Ovary (tissue), 9 donors: ENCODE results near the gene HRH2. TPM values are rescaled to one million over a fixed set of nuclear protein-coding genes. Genes with fewer than 3 reads are reported as not detected.

ENCODE experiments used
- DNase-seq, 5 donors: peaks; one replicate each; pipeline ENCODE4 v3.0.0-alpha.2; 2019 to 2020
- H3K27ac ChIP-seq, 2 donors: fragments of 200-600 bp; one replicate each; pipeline versions ENCODE4 v1.5.1 to v1.8.0; 2019 to 2022
- H3K27me3 ChIP-seq: fragments of 200-600 bp; one replicate; pipeline ENCODE4 v1.8.0; 2022
- H3K36me3 ChIP-seq: fragments of 200-600 bp; sonication (generic); one replicate; pipeline ENCODE4 v1.5.1; 2019
- H3K4me1 ChIP-seq: one replicate; pipeline ENCODE4 v1.8.1; 2013; ENCODE audit warnings: mild to moderate bottlenecking, moderate library complexity; ENCODE audit not compliant: insufficient read depth
- H3K4me3 ChIP-seq: fragments of 200-600 bp; sonication (generic); one replicate; pipeline ENCODE4 v1.5.1; 2017
- H3K9me3 ChIP-seq, 2 donors: fragments of 200-600 bp in 1 of 2; sonication (generic) in 1 of 2; one replicate each; pipeline versions ENCODE4 v1.5.1 to v1.8.1; 2013 to 2019; ENCODE audit warnings: mild to moderate bottlenecking in 1 of 2, moderate library complexity in 1 of 2
- EP300 ChIP-seq: sonication (generic); formaldehyde crosslinking; IDR thresholded peaks from one replicate; pipeline ENCODE4 v1.6.1; 2017; ENCODE audit warnings: antibody characterized with exemption
- POLR2A ChIP-seq: fragments of 450-650 bp; IDR thresholded peaks from one replicate; pipeline ENCODE4 v1.6.1; 2017; ENCODE audit warnings: antibody characterized with exemption, mild to moderate bottlenecking, moderate library complexity
- WGBS, 3 donors: extraction: QIAGEN DNeasy Blood & Tissue Kit in 1 of 3; methylation state at CpG; one replicate each; pipeline versions ENCODE4 v1.1.5 to v1.1.7; 2013 to 2017; 5-methylcytosine and 5-hydroxymethylcytosine counted together
- intact Hi-C, 4 donors: fragments of 100-400 bp; cut with DNase I; formaldehyde crosslinking; loops; one replicate each; pipeline versions ENCODE4 v1.11.0 to v1.15.1; 2022 to 2023
- polyA plus RNA-seq, 2 donors: library from polyadenylated mRNA; stranded (reverse); fragments of 200-250 nt in 1 of 2; fragments of 350-450 nt in 1 of 2; fragmentation: Illumina TruSeq in 1 of 2; extraction: RNeasy Lipid Tissue Mini Kit (QIAGEN cat#74804) in 1 of 2; gene quantifications; one replicate each; pipeline ENCODE4 v1.2.3, GENCODE V29; 2013 to 2014
- total RNA-seq, 7 donors: library from RNA; depleted of rRNA in 2 of 7; stranded (reverse); fragments of >200 nt in 2 of 7; fragmentation: NEBNext Ultra II Directional in 3 of 7; extraction: Animal tissue kit (Norgen Biotek cat#: 25700) in 3 of 7; gene quantifications; one replicate each; pipeline versions ENCODE4 v1.1.0 to v1.2.4, GENCODE V29; 2016 to 2023
- TF ChIP-seq, protein P1 (sequence below), 3 donors: fragments of 450-650 bp in 2 of 3; fragments of 200-600 bp in 1 of 3; IDR thresholded peaks; one replicate each; pipeline versions ENCODE4 v1.5.1 to v1.8.0; 2016 to 2022; ENCODE audit warnings: antibody characterized with exemption in 3 of 3, mild to moderate bottlenecking in 1 of 3
- donor health status: DM: no; HTN: no; CAD: no; lungs with moderate emphysema.
- donor health status: DM: no; HTN: no; CAD: no.
- donor health status: Bipolar disorder and iron deficiency.
- donor health status: DM: yes; HTN: yes; CAD: no.
- donor health status: DM: no; HTN: no; CAD: no.
- donor health status: DM: yes; HTN: yes; CAD: no.

HRH2 gene
- total and polyA plus RNA-seq, 9 donors, result 0.23 to 3.3 (median 1.2) TPM

DNA sequence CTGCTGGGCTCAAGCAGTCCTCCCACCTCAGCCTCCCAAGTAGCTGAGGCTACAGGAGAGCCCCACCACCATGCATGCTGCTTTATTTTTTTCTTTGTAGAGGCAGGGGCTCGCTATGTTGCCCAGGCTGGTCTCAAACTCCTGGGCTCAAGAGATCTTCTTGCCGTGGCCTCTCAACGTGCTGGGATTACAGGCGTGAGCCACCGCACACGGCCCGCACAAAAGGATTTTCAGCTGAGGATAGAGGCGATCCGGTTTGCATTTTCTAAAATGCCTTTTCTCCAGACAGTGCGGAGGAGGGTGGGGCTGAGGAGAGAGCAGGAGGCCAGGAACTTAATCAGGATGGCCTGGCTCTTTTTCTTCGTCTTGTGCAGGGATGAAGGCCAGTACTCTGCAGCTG, 6.9 kb downstream of the HRH2 start:
- 56 to 63% (median 59%) methylated on average over 11 of the region's 11 CpGs for WGBS, 3 donors
- no peaks in the 10 kb centered on the region for H3K36me3 ChIP-seq
- H3K27me3 ChIP-seq, result no peaks in the 10 kb centered on the region
- no peaks in the 10 kb centered on the region for H3K4me1 ChIP-seq
- no peak for TF ChIP-seq POLR2A
- TF ChIP-seq EP300, result no peak
- TF ChIP-seq, protein P1, sequence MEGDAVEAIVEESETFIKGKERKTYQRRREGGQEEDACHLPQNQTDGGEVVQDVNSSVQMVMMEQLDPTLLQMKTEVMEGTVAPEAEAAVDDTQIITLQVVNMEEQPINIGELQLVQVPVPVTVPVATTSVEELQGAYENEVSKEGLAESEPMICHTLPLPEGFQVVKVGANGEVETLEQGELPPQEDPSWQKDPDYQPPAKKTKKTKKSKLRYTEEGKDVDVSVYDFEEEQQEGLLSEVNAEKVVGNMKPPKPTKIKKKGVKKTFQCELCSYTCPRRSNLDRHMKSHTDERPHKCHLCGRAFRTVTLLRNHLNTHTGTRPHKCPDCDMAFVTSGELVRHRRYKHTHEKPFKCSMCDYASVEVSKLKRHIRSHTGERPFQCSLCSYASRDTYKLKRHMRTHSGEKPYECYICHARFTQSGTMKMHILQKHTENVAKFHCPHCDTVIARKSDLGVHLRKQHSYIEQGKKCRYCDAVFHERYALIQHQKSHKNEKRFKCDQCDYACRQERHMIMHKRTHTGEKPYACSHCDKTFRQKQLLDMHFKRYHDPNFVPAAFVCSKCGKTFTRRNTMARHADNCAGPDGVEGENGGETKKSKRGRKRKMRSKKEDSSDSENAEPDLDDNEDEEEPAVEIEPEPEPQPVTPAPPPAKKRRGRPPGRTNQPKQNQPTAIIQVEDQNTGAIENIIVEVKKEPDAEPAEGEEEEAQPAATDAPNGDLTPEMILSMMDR (IDR thresholded peaks at IDR 0.05), result no peak
- DNase-seq, result no peak
- no peaks in the 10 kb centered on the region for H3K9me3 ChIP-seq
- intact Hi-C loops, result loop anchor here in 1 of 4 donors (5.0 kb wide), 1 partner anchor 1468 kb away; the partner anchor contains the start of gene NSD1
- no peak overlapping the region for H3K27ac ChIP-seq
- H3K4me3 ChIP-seq, result no peak overlapping the region

DNA sequence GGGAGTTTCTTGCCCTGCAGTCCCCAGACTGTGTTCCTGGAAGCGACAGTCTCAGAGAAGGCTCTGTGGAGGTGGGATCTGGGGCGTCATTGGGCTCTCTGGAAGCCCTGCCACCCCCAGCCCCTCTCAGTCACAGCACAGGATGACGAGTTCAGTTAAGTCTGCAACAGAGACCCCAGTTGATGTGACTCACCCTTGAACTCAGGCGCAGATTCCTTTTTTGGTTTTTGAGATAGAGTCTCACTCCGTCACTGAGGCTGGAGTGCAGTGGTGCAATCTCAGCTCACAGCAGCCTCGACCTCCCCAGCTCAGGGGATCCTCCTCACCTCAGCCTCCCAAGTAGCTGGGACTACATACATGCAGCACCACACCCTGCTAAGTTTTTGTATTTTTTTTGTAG, 8.3 kb downstream of the HRH2 start:
- TF ChIP-seq POLR2A (no peak), EP300 (no peak)
- TF ChIP-seq, protein P1 (IDR thresholded peaks at IDR 0.05), result no peak
- H3K9me3 ChIP-seq, result no peaks in the 10 kb centered on the region
- 69 to 80% (median 77%) methylated on average over 6 of the region's 6 CpGs for WGBS, 3 donors
- no peak for DNase-seq
- no peaks in the 10 kb centered on the region for H3K4me1 ChIP-seq
- H3K36me3 ChIP-seq, result no peaks in the 10 kb centered on the region
- H3K27me3 ChIP-seq, result no peaks in the 10 kb centered on the region
- no peak overlapping the region for H3K4me3 ChIP-seq
- no peak overlapping the region for H3K27ac ChIP-seq
- intact Hi-C loops, result no loop called here

DNA sequence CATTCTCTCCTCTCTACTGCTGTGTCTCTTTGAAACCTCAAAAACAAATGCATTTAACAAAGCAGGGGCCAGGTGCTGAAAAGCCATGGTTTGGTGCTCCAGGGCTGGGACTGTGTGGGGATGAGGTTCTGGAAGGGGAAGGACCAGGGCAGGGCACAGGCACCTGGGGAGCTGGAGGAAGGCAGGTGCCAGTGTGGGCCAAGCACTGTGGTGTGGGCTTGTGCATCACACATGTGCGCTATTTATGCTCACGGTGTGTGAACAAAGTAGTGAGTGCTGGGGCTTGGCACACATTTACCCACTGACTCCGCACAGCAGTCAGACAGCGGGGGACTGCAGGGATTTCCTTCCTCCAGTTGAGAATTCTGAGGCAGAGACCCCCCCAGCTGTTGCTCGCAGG, 10.1 kb downstream of the HRH2 start:
- Histone ChIP-seq H3K36me3 (no peaks in the 10 kb centered on the region), H3K4me1 (no peaks in the 10 kb centered on the region), H3K27ac (no peak overlapping the region), H3K4me3 (no peak overlapping the region), H3K9me3 (no peaks in the 10 kb centered on the region), H3K27me3 (no peaks in the 10 kb centered on the region)
- intact Hi-C loops, result no loop called here
- TF ChIP-seq, protein P1 (IDR thresholded peaks at IDR 0.05), result no peak
- TF ChIP-seq POLR2A (no peak), EP300 (no peak)
- WGBS, 3 donors, result 84 to 93% (median 86%) methylated on average over 5 of the region's 5 CpGs
- DNase-seq, result no peak

DNA sequence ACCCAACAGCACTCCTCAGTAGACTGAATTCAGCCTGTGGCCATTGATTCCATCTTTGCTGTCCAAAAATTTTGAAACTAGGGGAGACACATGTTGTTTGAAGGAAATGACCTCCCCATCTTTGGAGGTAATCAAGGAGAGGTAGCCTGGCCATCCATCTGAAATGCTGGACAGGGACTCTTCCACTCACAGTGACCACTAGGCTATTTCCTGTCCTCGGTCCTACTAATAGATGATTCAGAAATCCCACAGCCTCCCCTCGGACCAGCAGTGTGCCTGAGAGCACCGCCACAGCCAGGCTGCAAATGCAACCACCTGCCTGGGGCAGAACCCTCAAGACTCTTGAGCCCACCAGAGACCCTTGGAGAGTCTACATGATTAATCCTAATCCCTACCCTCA, 12.5 kb downstream of the HRH2 start:
- DNase-seq, result no peak
- Histone ChIP-seq H3K9me3 (no peaks in the 10 kb centered on the region), H3K27ac (no peak overlapping the region), H3K4me1 (no peaks in the 10 kb centered on the region), H3K4me3 (no peak overlapping the region), H3K27me3 (no peaks in the 10 kb centered on the region), H3K36me3 (no peaks in the 10 kb centered on the region)
- TF ChIP-seq POLR2A (no peak), EP300 (no peak)
- TF ChIP-seq, protein P1 (IDR thresholded peaks at IDR 0.05), result no peak
- 85 to 92% (median 90%) methylated on average over 3 of the region's 3 CpGs for WGBS, 3 donors
- intact Hi-C loops, result no loop called here
